Left forelimb (tissue), 1 donor: Measurements from ENCODE around the gene LDLRAD4.
"Not testable (repeated sequence)": the region's sequence is repeated elsewhere in the genome, so short reads cannot be mapped to it uniquely, and the experiment has no call there.

Source experiments
- DNase-seq: peaks from one replicate; pipeline ENCODE4 v3.0.0-alpha.2; 2018; ENCODE audit warnings: low spot score

LDLRAD4 gene

GRCh38 chr18:13463526-13464210 is 245.1 kb downstream of the LDLRAD4 start:
- no peak for DNase-seq

GRCh38 chr18:13464432-13465123 is 246.0 kb downstream of the LDLRAD4 start:
- no peak for DNase-seq

- no peak for DNase-seq
Observed at GRCh38 chr18:13465124-13465446, 246.5 kb downstream of the LDLRAD4 start.

- no peak for DNase-seq
Observed at GRCh38 chr18:13465476-13465875, 246.9 kb downstream of the LDLRAD4 start.

- no peak for DNase-seq
Observed at GRCh38 chr18:13470516-13471197, 252.1 kb downstream of the LDLRAD4 start.

GRCh38 chr18:13471198-13471845 is 252.8 kb downstream of the LDLRAD4 start:
- DNase-seq = no peak

GRCh38 chr18:13471971-13472628 is 253.5 kb downstream of the LDLRAD4 start:
- DNase-seq = peak; percentile 53

- DNase-seq = peak; percentile 42
Observed at GRCh38 chr18:13473751-13474150, 255.2 kb downstream of the LDLRAD4 start.

- DNase-seq = no peak
Observed at GRCh38 chr18:13474336-13474735, 255.8 kb downstream of the LDLRAD4 start.

- no peak for DNase-seq
Observed at GRCh38 chr18:13474907-13475545, 256.5 kb downstream of the LDLRAD4 start.

- not testable (repeated sequence) for DNase-seq
Observed at GRCh38 chr18:13476312-13476711, 257.8 kb downstream of the LDLRAD4 start.

- no peak for DNase-seq
Observed at GRCh38 chr18:13477147-13477683, 258.7 kb downstream of the LDLRAD4 start.

GRCh38 chr18:13480571-13481255 is 262.2 kb downstream of the LDLRAD4 start:
- DNase-seq = no peak

GRCh38 chr18:13481331-13481730 is 262.8 kb downstream of the LDLRAD4 start:
- DNase-seq = no peak

- peak; percentile 57 for DNase-seq
Observed at GRCh38 chr18:13481820-13482617, 263.5 kb downstream of the LDLRAD4 start.

- DNase-seq = no peak
Observed at GRCh38 chr18:13482618-13482945, 264.0 kb downstream of the LDLRAD4 start.

- peak; percentile 48 for DNase-seq
Observed at GRCh38 chr18:13483316-13484270, 265.0 kb downstream of the LDLRAD4 start.

GRCh38 chr18:13485182-13485581 is 266.6 kb downstream of the LDLRAD4 start:
- DNase-seq = peak; percentile 38

GRCh38 chr18:13485604-13486003 is 267.0 kb downstream of the LDLRAD4 start:
- DNase-seq = no peak
